Rectal smooth muscle tissue (tissue), 1 donor: ENCODE results near the gene TRIP6.

Experiments used
- H3K27ac ChIP-seq: one replicate; pipeline ENCODE4 v1.7.0; 2013; ENCODE audit warnings: low read depth, low read length, inconsistent platforms
- H3K27me3 ChIP-seq: one replicate; pipeline ENCODE4 v1.7.0; 2013; ENCODE audit warnings: low read length; ENCODE audit not compliant: control insufficient read depth, insufficient read depth
- H3K36me3 ChIP-seq: one replicate; pipeline ENCODE4 v1.7.0; 2013; ENCODE audit warnings: low read length; ENCODE audit not compliant: control insufficient read depth, insufficient read depth
- H3K4me1 ChIP-seq: one replicate; pipeline ENCODE4 v1.7.0; 2013; ENCODE audit warnings: low read length; ENCODE audit not compliant: control insufficient read depth, insufficient read depth
- H3K4me3 ChIP-seq: one replicate; pipeline ENCODE4 v1.7.0; 2013; ENCODE audit warnings: low read length
- H3K9ac ChIP-seq: one replicate; pipeline ENCODE4 v1.7.0; 2013; ENCODE audit warnings: low read length

The TRIP6 gene

GRCh38 chr7:100921039-100921438, 53.9 kb downstream of the TRIP6 start:
- H3K9ac ChIP-seq, result no peak overlapping the region
- no peak overlapping the region for H3K4me3 ChIP-seq
- no peaks in the 10 kb centered on the region for H3K4me1 ChIP-seq
- no peaks in the 10 kb centered on the region for H3K36me3 ChIP-seq
- no peaks in the 10 kb centered on the region for H3K27me3 ChIP-seq
- H3K27ac ChIP-seq, result no peak overlapping the region
